Neural progenitor cell (in vitro differentiated cells): ENCODE results near the gene RAB11FIP2.

Experiments
- CTCF ChIP-seq: fragments of 200-600 bp; sonication (generic); IDR thresholded peaks from 2 replicates; pipeline ENCODE4 v1.5.1; 2017; ENCODE audit warnings: antibody characterized with exemption, mild to moderate bottlenecking
- EZH2 ChIP-seq: fragments of 200-600 bp; sonication (generic); IDR thresholded peaks from 2 replicates; pipeline ENCODE4 v1.6.1; 2017; ENCODE audit warnings: antibody characterized with exemption, mild to moderate bottlenecking, moderate library complexity
- EZH2phosphoT487 ChIP-seq: fragments of 200-600 bp; sonication (generic); IDR thresholded peaks from 2 replicates; pipeline ENCODE4 v1.6.1; 2017; ENCODE audit warnings: antibody characterized with exemption

GRCh38 chr10:117960345-117960935 is 86.3 kb downstream of the RAB11FIP2 start:
- TF ChIP-seq CTCF (no peak), EZH2 (no peak), EZH2phosphoT487 (no peak)
